Upper lobe of left lung (tissue), 4 donors: ENCODE data around the gene TMEM44.

Experiments used
- CTCF ChIP-seq, 6 experiments: fragments of 450-650 bp in 4 of 6; fragments of 200-600 bp in 2 of 6; sonication (generic) in 2 of 6; IDR thresholded peaks; one replicate each; pipeline ENCODE4 v1.5.1; 2016 to 2019; ENCODE audit warnings: antibody characterized with exemption in 6 of 6
- POLR2A ChIP-seq, 4 donors: fragments of 450-650 bp; IDR thresholded peaks; one replicate each; pipeline ENCODE4 v1.5.1; 2016 to 2017; ENCODE audit warnings: antibody characterized with exemption in 4 of 4, mild to moderate bottlenecking in 2 of 4
- POLR2AphosphoS5 ChIP-seq, 2 donors: sonication (generic); formaldehyde crosslinking; IDR thresholded peaks; one replicate each; pipeline ENCODE4 v1.5.1; 2017; ENCODE audit warnings: antibody characterized with exemption in 2 of 2

GRCh38 chr3:194647747-194648146, 14.5 kb upstream of the TMEM44 start:
- no peak for TF ChIP-seq CTCF (IDR thresholded peaks at IDR 0.05)
- no peak for TF ChIP-seq POLR2A (IDR thresholded peaks at IDR 0.05)
- TF ChIP-seq POLR2AphosphoS5 (IDR thresholded peaks at IDR 0.05), result no peak
